HG02970 (cell line): ENCODE data around the gene TECPR2.

ENCODE experiments used
- ATAC-seq: cut with Tn5 transposase; IDR thresholded peaks from one replicate; pipeline ENCODE4 v1.9.1; 2021; ENCODE audit warnings: mild to moderate bottlenecking, moderate library complexity, moderate number of reproducible peaks; ENCODE audit not compliant: unreplicated experiment, low FRiP score

The TECPR2 gene

DNA sequence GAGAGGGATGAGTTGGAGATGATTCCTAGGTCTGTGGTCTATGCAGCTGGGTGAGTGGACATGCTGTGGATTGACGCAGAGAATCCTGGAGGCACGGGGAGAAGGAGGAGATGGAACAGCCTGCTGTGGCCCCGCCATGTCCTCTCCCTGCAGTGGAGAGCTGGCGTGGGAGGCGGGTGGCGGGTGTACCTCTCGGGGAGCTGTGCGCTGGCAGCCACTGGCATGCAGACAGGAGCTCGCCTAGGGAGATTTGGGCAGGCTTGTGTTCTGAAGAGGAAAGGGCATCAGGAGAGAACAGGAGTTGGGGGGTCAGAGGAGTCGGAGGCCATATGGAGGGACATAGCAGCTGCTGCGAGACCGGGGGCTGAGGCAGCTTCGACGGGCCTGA is 56.1 kb downstream of the TECPR2 start:
- no peak for ATAC-seq

DNA sequence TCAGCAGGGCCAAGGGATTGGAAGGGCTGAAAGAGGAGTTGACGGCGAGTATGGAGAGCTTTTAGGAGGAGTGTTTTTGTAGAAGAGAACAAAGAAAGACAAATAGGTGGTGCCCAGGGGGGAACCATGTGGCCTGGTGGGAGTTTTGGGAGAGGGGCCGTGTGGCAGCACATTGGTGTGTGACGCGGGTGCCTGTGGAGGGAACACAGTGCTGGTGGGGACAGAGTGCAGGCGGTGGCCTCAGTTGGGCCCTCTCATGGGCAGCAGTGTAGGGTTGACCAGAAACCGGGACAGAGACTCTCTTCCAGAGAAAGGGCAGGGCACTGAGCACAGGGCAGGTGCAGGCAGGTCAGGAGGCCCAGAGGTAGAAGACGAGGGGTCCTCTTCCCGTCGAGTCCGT is 56.5 kb downstream of the TECPR2 start:
- no peak for ATAC-seq

DNA sequence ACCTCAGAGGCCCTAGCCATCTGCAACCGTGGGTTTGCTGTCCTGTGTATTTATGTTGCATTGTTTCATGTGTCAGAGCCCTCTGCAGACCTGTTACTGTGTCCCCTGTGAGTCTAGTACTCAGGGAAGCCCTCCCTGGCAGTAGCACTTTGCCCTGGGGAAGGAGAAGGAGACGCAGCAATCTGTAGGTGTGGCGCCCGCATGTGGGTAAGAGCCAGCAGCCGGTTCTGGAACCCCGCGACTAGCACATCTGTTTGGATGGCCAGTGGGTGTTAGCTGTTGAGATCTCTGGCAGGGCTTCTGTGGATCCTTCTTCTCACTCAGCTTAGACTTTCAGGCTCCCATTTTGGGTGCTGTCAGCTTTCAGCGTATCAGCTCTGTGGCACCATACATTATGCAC is 57.0 kb downstream of the TECPR2 start:
- ATAC-seq = no peak

DNA sequence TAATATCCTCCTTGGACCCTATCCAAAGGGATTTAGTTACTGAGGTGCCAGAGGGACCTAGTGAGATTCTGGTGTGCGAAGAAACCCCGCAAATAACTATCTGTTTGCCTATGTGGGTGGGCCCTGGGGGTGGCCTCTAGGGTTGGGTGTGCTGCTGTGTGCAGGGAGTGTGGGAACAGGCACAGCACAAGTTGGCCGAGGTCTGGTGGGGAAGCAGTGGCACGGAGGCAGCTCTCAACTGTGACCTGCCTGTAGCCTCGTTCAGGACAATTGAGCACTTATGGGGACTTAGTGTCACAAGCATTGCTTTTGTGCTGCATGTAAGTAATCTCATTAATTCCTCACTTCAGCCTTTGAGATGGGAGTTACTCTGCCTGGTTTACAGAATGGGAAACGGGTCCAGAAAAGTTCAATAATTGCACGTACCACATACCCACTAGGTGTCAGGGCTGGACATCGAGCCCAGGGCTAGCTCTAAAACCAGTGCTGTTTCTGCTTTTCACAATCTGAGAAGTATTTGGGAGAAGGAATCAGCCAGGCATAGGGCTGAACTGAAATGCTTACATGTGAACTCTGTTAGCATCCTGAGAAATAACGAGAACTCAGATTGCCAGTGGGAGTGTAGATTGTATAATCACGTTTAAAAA is 58.8 kb downstream of the TECPR2 start:
- ATAC-seq = no peak

DNA sequence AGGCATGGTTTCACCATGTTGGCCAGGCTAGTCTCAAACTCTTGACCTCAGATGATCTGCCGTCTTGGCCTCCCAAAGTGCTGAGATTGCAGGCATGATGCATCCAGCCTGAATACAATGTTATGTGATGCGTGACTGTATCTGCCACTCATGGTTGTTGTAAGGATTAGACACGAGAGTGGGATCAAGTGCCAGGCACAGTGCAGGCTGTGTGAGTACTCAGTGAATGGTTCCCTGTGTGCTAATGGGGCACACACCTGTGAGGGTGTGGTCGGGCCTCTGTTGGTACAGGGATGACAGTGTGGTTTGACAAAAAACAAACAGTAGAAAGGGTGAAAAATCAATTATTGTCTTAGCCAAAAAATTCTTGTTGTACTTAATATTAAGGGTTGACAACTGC is 61.8 kb downstream of the TECPR2 start:
- no peak for ATAC-seq

DNA sequence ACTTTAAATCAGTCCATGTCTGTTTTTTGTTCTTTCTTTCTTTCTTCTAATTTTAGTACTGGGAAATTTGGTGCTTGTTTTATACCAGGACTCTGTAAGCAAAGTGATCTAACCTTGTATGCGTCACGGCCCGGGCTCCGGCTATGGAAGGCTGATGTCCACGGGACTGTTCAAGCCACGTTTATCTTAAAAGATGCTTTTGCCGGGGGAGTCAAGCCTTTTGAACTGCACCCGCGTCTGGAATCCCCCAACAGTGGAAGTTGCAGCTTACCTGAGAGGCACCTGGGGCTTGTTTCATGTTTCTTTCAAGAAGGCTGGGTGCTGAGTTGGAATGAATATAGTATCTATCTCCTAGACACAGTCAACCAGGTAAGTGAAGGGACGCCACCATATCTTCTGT is 62.2 kb downstream of the TECPR2 start:
- no peak for ATAC-seq

DNA sequence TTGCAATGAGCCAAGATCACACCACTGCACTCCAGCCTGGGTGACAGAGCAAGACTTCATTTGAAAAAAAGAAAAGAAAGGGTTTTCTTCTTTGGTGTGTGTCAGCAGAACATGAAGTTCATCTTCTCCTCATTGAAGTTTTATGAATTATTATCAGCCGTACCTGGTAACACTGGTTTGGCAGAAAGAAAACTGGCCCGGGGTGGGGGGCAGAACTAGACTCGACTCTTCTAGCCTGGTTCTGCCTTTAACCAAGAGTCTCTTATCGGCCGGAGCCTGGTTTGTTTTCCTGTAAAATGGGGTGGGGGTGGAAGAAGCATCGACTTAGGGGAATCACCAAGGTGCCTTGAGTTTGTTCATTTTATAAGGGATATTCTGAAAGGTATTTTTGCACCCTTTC is 64.1 kb downstream of the TECPR2 start:
- ATAC-seq = no peak

DNA sequence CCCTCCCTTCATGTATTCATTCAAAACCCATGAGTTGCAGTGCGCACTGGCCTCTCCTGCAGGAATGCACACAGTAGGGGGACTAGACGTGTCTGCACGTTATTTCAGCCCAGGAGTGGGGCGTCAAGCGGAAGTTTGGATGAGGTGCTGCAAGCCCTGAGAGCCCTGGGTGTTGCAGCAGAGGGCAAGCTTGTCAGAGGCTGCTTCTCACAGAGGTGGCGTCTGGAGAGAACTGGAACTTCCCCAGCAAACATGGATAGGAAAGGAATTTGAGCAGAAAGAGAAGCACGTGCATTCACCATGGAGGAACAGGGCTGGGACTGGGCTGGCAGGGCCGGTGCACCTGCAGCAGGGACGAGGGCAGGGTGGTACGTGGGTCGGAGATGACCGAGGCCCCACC is 64.9 kb downstream of the TECPR2 start:
- ATAC-seq = no peak

DNA sequence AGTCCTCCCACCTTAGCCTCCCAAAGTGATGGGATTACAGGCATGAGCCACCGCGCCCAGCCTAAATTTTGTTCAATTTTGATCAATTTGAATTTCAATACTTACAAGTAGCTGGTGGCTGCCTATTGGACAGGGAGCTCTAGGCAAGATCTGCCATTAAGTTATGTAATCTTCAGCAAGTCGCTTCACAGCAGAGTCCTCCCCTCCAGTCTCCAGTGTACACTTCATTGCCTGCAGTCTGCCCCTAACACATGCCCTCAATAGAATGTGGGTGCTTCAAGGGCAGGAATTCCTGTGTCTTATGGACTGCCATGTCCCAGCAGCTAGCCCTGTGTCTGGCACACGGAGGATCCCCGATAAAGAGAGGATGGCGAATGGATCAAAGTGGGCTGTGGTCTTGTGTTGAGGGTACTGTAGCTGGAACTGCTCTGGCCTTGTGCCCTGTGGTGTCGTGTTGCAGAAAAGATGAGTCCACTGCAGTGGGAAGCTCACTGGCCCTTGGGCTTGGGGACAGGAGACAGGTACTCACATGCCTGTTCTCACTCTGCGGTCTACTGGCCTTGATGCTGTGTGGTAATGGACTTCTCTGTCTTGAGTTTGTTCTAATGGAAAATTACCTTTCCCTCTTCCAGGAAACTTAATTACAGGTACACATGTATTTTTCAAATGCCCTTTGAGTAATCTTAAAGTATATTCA is 67.6 kb downstream of the TECPR2 start:
- no peak for ATAC-seq

DNA sequence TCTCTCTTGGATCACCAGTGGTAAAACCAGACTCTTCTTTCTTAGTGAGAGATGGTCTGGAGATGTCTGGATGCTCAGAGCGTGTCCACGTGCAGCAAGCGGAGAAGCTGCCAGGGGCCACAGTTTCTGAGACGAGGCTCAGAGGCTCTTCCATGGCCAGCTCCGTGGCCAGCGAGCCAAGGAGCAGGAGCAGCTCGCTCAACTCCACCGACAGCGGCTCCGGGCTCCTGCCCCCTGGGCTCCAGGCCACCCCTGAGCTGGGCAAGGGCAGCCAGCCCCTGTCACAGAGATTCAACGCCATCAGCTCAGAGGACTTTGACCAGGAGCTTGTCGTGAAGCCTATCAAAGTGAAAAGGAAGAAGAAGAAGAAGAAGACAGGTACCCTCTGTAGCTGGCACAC is 69.0 kb downstream of the TECPR2 start:
- ATAC-seq = no peak

DNA sequence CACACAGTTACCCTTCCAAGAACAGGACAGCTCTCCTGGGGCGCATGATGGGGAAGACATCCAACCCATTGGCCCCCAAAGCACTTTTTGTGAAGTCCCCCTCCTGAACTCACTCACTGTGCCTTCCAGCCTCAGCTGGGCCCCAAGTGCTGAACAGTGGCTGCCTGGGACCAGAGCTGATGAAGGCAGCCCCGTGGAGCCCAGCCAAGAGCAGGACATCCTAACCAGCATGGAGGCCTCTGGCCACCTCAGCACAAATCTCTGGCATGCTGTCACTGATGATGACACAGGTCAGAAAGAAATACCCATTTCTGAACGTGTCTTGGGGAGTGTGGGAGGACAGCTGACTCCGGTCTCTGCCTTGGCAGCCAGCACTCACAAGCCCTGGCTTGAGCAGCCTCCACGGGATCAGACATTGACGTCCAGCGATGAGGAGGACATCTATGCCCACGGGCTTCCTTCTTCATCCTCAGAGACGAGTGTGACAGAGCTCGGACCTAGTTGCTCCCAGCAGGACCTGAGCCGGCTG is 72.0 kb downstream of the TECPR2 start:
- ATAC-seq = no peak

DNA sequence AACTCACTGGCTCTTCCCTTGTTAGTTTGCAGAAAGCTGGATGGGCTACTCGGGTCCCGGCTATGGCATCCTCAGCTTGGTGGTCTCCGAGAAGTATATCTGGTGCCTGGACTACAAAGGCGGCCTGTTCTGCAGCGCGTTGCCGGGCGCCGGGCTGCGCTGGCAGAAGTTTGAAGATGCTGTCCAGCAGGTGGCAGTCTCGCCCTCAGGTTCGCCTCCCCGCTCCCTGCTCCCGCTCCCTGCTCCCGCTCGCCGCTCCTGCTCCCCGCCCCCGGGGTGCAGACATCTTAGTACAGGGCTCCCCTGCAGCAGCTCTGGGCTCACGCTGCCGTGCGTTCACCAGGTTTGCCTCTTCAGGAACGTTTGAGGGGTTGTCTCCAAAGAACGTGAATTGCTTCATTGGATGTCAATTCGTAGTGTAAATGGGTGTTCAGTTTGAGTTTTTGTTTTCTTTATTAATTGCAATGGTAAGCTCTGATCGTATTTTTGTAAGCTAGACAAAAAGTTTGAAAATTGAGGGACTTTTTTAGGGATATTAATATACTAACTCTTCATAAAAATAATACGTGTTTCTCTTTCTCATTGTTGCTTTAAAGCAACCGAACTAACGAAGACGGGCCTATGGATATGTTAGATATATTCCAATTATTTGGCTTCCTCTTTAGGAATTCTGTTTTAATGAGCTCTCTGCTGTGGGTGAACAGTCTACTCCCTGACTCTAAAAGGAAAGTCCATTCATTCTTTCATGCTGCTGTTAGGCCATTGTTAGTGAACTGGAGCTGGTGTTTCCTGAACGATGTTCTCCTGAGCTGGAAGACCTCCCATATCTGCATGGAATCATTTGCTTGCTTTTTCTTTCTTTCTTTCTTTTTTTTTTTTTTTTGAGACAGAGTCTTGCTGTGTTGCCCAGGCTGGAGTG is 75.5 kb downstream of the TECPR2 start:
- ATAC-seq = no peak

DNA sequence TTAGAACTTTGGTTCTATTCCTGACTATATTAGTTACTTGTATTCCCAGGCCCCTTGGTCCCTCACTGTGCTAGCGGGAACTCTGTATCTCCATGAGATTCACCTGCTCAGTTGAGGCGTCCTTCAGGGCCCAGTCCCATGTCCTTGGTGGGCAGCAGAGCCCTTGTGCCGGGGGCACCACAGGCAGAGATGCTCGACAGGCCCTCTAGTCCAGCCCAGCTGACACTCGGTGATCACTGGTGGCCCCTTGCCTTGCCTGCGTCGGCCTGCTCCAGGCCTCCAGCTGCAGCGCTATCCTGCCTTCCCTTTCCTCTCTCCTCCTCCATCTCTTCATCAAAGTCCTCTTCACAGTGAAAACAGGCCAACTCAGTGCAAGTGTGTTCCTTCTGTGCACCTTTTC is 76.8 kb downstream of the TECPR2 start:
- ATAC-seq = no peak

DNA sequence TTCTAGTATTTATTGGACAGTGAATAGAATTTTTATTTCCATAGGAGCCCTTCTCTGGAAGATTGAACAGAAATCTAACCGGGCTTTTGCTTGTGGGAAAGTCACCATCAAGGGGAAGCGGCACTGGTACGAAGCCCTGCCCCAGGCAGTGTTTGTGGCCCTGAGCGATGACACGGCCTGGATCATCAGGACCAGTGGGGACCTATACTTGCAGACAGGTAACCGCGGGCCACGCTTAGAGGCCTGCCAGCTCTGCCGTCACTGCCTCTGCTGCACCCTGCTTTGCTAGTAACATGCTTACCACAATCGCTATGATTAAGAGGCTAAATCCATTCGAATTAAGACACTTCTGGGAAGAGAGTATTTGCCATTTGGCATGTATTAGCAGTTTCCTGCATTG is 77.7 kb downstream of the TECPR2 start:
- ATAC-seq = no peak

DNA sequence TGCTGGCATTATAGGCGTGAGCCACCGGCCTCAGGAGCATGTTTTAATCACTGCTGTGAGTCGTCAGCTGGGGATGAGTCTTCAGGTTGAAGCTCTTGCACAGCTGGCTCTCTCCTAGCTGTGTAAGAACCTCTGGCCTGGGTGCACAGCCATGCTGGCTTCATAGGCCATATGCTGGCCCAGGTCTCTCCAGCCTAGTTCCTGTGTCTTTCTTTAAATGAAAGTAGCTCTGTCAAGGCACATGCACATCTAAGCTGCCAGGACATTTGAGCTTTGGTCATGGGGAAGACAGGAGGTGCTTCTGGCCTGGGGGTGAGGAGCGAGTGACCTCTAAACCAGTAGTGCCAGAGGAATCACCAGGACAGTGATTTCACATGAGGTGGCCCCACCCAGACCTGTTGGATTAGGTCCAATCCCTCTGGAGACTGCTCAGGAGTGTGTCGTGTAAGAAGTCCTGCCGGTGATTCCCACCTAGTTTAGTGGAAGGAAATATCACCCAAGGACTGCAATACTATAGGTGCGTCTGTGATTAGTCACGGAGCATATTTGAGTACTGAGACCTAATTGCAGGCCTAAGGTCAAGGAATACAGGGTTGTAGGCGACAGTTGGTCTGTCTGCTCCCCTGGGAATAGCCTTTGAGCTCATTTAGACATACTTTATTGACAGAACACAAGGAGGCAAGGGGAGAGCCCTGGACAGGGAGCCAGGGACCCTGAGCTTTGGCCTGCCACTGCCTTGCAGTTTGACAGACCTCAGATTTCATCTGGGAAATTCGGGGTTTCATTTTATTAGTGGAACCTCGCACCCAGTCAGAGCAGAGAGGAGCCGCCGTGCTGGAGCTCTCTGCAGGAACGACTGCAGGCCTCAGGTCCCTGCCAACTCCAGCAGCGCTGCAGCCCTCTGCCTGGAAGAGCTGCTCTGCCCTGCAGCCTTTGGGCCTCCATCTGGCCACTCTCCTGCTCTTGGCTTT is 79.8 kb downstream of the TECPR2 start:
- ATAC-seq = no peak

DNA sequence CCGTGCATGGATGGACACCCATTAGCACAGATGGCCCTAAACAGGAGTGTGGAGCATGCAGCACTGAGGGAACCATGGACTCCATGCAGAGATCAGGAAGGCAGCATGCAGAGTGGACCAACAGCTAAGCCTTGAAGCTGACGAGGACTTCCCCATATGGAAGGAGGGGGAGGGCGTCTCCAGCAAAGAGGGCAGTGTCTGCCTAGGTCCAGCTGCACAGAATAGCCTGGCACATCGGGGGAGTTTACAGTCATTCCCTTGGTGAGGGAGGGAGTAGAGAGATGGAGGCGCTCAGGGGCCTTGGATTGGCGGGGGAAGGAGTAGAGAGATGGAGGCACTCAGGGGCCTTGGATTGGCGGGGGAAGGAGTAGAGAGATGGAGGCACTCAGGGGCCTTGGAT is 82.3 kb downstream of the TECPR2 start:
- no peak for ATAC-seq

DNA sequence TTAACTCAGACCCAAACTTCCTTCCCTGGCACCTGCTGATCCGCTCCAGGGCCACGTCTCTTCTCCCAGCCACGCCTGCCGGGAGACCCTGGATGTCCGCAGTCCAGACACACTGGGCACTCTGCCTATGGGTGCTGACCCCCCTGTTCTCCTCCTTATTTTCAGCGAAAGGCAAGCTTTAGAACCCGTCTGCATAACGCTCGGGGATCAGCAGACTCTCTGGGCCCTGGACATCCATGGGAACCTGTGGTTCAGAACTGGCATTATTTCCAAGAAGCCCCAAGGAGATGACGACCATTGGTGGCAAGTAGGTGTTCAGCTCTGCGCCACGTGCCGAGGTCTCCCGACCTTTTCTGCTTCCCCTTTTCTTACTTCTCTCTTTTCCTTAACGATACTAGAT is 82.9 kb downstream of the TECPR2 start:
- no peak for ATAC-seq

DNA sequence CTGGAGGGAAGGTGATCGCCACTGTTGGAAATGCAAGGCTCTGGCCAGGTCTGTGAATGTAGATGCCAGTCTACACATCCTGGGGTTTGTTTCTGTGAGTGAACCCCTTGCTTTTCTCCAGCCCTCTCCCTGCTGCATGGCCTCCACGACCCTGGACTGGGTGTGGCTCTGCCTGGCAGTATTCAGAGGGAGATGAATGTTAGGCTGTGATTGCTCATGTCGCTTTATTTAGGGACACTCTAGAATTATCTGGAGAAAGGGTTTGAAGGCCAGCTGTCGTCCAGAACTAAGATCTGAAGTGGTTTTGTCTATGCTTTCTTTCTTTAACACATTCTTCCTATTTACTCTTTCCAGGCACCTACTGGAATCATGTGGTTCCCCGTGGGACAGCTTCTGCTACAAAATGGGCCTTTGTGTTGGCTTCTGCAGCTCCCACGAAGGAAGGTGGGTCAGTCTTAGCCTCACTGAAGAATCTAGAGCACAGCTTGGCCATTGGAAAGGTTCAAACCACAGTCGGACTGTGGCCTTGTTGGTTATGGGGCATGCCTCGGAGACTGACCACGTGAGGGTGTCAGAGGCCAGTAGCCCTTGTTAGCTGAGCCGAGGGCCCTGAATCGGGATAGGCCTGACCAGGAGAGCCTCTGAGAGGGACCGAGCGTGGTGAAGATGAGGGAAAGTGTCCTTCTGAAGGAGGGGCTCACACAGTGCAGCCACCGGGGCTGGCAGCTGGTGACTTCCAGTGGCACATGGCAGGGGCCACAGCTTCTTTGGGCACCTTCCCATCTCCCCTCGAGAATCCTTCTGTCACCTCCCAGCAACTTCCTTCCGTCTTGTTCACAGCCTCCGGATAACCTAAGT is 87.7 kb downstream of the TECPR2 start:
- no peak for ATAC-seq

DNA sequence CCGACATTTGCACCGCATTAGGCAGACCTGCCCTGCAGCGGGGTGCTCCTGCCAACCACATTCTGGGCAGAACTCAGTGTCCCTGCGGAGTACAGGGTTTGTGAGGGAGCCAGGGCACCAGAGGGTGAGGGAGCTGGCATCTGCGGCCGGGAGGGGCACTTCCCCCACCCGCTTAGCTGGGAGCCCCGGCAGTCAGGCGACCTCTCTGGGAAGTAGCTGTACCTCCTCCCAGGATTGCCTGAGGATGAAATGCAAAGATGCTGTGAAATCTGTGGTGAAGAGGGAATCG is 88.3 kb downstream of the TECPR2 start:
- no peak for ATAC-seq
